ENCODE measurements around the gene SIRPD.

SIRPD gene

DNA sequence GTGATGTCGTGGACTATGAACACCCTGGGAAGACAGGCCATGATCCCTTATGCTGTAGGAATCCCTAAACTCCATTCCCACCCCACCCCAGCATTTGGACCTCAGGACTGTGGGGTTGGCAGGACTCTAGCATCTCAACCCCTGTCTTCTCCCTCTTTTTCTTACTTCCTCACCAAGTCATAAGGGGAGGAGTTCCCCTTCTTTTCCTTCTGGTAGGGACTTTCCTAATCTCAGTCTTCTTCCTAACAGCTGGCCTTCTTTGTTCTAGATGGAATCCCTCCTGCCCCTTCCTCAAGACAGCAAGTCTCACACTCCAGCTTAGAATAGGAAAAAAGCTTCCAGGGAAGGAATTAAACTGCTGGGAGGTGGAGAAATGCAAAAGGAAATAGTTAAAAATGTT is 64.0 kb downstream of the SIRPD start:
- H3K27ac ChIP-seq (ENCODE audit: low read depth, low read length, poor library complexity, severe bottlenecking) = no peak overlapping the region
- no peak overlapping the region for H2AFZ ChIP-seq (ENCODE audit: low read length)
- TF ChIP-seq, protein P1, sequence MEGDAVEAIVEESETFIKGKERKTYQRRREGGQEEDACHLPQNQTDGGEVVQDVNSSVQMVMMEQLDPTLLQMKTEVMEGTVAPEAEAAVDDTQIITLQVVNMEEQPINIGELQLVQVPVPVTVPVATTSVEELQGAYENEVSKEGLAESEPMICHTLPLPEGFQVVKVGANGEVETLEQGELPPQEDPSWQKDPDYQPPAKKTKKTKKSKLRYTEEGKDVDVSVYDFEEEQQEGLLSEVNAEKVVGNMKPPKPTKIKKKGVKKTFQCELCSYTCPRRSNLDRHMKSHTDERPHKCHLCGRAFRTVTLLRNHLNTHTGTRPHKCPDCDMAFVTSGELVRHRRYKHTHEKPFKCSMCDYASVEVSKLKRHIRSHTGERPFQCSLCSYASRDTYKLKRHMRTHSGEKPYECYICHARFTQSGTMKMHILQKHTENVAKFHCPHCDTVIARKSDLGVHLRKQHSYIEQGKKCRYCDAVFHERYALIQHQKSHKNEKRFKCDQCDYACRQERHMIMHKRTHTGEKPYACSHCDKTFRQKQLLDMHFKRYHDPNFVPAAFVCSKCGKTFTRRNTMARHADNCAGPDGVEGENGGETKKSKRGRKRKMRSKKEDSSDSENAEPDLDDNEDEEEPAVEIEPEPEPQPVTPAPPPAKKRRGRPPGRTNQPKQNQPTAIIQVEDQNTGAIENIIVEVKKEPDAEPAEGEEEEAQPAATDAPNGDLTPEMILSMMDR (IDR thresholded peaks at IDR 0.05; ENCODE audit: low read length) = no peak

GRCh38 chr20:1491860-1492642 is 65.5 kb downstream of the SIRPD start:
- H3K27me3 ChIP-seq (ENCODE audit: insufficient read depth, low read length) = 0 out of 2 replicates have a peak, but pooled peaks cover 5% of the 10 kb centered on the region
- H3K79me2 ChIP-seq (ENCODE audit: insufficient read depth, low read length) = no peaks in the 10 kb centered on the region
- H3K4me1 ChIP-seq (ENCODE audit: insufficient read depth, low read length, severe bottlenecking) = no peaks in the 10 kb centered on the region
- TF ChIP-seq, protein P1 (IDR thresholded peaks at IDR 0.05; ENCODE audit: low read length) = no peak
- TF ChIP-seq EZH2 (IDR thresholded peaks at IDR 0.05; ENCODE audit: borderline replicate concordance, low read length) = no peak
- no peak overlapping the region for H2AFZ ChIP-seq (ENCODE audit: low read length)
- no peaks in the 10 kb centered on the region for H3K9me2 ChIP-seq (ENCODE audit: low read depth, low read length)
- no peak overlapping the region for H3K4me3 ChIP-seq (ENCODE audit: low read depth, low read length, poor library complexity, severe bottlenecking)
- H3K9me3 ChIP-seq (ENCODE audit: low read length) = no peaks in the 10 kb centered on the region
- no peak overlapping the region for H3K27ac ChIP-seq (ENCODE audit: low read depth, low read length, poor library complexity, severe bottlenecking)
- H3K36me3 ChIP-seq (ENCODE audit: insufficient read depth, low read length) = no peaks in the 10 kb centered on the region
- H4K20me1 ChIP-seq (ENCODE audit: insufficient read depth, low read length) = no peaks in the 10 kb centered on the region
- H3K9ac ChIP-seq (ENCODE audit: low read length) = no peak overlapping the region
- H3K4me2 ChIP-seq (ENCODE audit: low read length) = no peak overlapping the region
- H3F3A ChIP-seq (ENCODE audit: insufficient read depth, low read length) = no peaks in the 10 kb centered on the region

More for the DNA sequence above, 64.0 kb downstream of the SIRPD start:
- Histone ChIP-seq H3K9me3 (ENCODE audit: low read length) (no peaks in the 10 kb centered on the region), H3K4me2 (ENCODE audit: low read length) (no peak overlapping the region), H3K4me1 (ENCODE audit: insufficient read depth, low read length, severe bottlenecking) (no peaks in the 10 kb centered on the region), H3K36me3 (ENCODE audit: insufficient read depth, low read length) (no peaks in the 10 kb centered on the region), H3K9ac (ENCODE audit: low read length) (no peak overlapping the region), H3K79me2 (ENCODE audit: insufficient read depth, low read length) (no peaks in the 10 kb centered on the region), H3K27me3 (ENCODE audit: insufficient read depth, low read length) (0 out of 2 replicates have a peak, but pooled peaks cover 5% of the 10 kb centered on the region), H3K4me3 (ENCODE audit: low read depth, low read length, poor library complexity, severe bottlenecking) (no peak overlapping the region), H4K20me1 (ENCODE audit: insufficient read depth, low read length) (no peaks in the 10 kb centered on the region), H3F3A (ENCODE audit: insufficient read depth, low read length) (no peaks in the 10 kb centered on the region), H3K9me2 (ENCODE audit: low read depth, low read length) (no peaks in the 10 kb centered on the region)

DNA sequence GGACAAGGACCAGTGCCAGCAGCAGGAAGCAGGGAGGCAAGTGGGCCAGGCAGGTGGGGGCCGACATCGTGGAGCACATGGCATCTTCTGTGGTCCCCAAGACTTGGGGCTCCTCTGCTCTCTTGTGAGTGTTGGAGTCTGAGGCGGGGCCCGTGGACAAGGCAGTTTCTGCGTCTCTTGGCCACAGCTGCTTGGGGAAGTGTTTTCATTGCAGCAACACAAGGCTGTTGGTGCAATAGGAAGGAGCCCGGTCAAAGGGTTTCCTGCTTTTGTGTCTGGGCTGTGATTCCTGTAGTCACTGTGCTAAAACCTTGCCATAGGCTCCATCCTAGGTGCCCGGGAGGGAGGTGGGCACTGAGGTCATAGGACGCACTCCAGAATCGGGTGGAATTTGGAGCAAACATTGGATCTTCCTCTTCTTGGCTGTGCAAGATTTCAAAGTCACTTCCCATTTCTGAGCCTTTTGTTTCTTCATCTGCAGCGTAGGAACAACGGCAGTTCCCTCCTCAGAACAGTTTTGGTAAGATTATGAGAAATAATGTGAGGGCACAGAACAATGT is 66.1 kb downstream of the SIRPD start, which contains the start of gene SIRPB2:
TSS of gene SIRPB2 (minus strand) at position 140 of the 560 bp plus-strand sequence. CDS start at position 79, 61 bp downstream.
- no peak within 1 kb of the TSS for H2AFZ ChIP-seq (ENCODE audit: low read length)
- no peaks in the 10 kb centered on the region for H3K79me2 ChIP-seq (ENCODE audit: insufficient read depth, low read length)
- TF ChIP-seq, protein P1 (IDR thresholded peaks at IDR 0.05; ENCODE audit: low read length) = no peak
- no peak for TF ChIP-seq EZH2 (IDR thresholded peaks at IDR 0.05; ENCODE audit: borderline replicate concordance, low read length)
- no peak within 1 kb of the TSS for H3K27ac ChIP-seq (ENCODE audit: low read depth, low read length, poor library complexity, severe bottlenecking)
- H3K36me3 ChIP-seq (ENCODE audit: insufficient read depth, low read length) = no peaks in the 10 kb centered on the region
- H3K4me1 ChIP-seq (ENCODE audit: insufficient read depth, low read length, severe bottlenecking) = no peaks in the 10 kb centered on the region
- 0 out of 2 replicates have a peak, but pooled peaks cover 5% of the 10 kb centered on the region for H3K27me3 ChIP-seq (ENCODE audit: insufficient read depth, low read length)
- no peaks in the 10 kb centered on the region for H3F3A ChIP-seq (ENCODE audit: insufficient read depth, low read length)
- no peak within 1 kb of the TSS for H3K9ac ChIP-seq (ENCODE audit: low read length)
- no peak within 1 kb of the TSS for H3K4me3 ChIP-seq (ENCODE audit: low read depth, low read length, poor library complexity, severe bottlenecking)
- no peak within 1 kb of the TSS for H3K4me2 ChIP-seq (ENCODE audit: low read length)
- no peaks in the 10 kb centered on the region for H3K9me3 ChIP-seq (ENCODE audit: low read length)
- no peaks in the 10 kb centered on the region for H3K9me2 ChIP-seq (ENCODE audit: low read depth, low read length)
- H4K20me1 ChIP-seq (ENCODE audit: insufficient read depth, low read length) = no peaks in the 10 kb centered on the region
